Measurements from ENCODE around the gene PPP2R5C. TPM values are rescaled to one million over a fixed set of nuclear protein-coding genes. Genes with fewer than 3 reads are reported as not detected.

Gene PPP2R5C
- total RNA-seq, 4 donors from 2014 or later = 66.2 to 211 (median 116) TPM

DNA sequence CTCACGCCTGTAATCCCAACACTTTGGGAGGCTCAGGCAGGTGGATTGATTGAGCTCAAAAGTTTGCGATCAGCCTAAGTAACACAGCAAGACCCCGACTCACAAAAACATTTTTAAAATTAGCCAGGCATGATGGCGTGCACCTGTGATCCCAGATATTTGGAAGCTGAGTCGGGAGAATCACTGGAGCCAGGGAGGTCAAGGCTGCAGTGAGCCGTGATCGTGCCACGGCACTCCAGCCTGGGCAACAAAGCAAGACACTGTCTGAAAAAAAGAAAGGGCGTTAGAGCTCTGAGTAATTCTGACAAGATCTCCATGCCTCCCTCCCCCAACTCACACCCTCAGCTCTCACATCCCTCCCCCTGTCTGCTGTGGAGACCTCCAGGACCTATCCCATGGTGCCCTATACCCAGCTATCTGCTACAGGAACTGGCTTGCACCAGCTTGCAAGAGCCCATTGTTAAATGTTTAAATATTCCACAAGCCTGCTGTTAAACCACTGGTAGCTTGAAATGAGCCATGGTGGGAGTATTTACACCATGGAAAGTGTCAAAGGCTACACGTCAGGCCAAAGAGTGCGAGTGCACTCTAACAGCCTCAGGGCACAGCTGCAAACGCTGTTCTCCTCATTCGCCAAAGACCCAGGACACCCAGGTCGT, 35.1 kb upstream of the PPP2R5C start:
- 79 to 96% methylated on average over 9 to 14 of the region's 14 CpGs for WGBS, 2 donors (ENCODE audit: low coverage in 1 of 2)
- intact Hi-C loops (cut with DNase I; ENCODE audit: low total_unique reads) = no loop called here

GRCh38 chr14:101726954-101727302, 34.6 kb upstream of the PPP2R5C start:
- Histone ChIP-seq H3K4me3 (no peak overlapping the region), H3K27me3 (no peaks in the 10 kb centered on the region), H3K4me1 (peaks cover 10 to 18% (median 16%) of the 10 kb centered on the region in 4 donors), H3K27ac (no peak overlapping the region), H3K36me3 (no peaks in the 10 kb centered on the region), H3K9me3 (no peaks in the 10 kb centered on the region)
- intact Hi-C loops (cut with DNase I; ENCODE audit: low total_unique reads) = no loop called here
- in situ Hi-C loops (cut with MboI; ENCODE audit: low pct_ligation_motif_present in 1 of 4, low pct_unique_long_range_greater_than_20kb in 1 of 4, low sequenced_read_pairs in 3 of 4) = no loop called here
- 84 to 89% methylated on average over 5 to 8 of the region's 8 CpGs for WGBS, 2 donors (ENCODE audit: low coverage in 1 of 2)
- TF ChIP-seq EP300 (IDR thresholded peaks at IDR 0.05; ENCODE audit: low read depth) = no peak
- no peak for TF ChIP-seq POLR2AphosphoS5 (IDR thresholded peaks at IDR 0.05)
- no peak for TF ChIP-seq POLR2A (IDR thresholded peaks at IDR 0.05)
- TF ChIP-seq CTCF (IDR thresholded peaks at IDR 0.05) = no peak
- DNase-seq = no peak

More for the DNA sequence above, 35.1 kb upstream of the PPP2R5C start:
- no peak overlapping the region for H3K4me3 ChIP-seq
- DNase-seq = no peak
- H3K27ac ChIP-seq = no peak overlapping the region
- no peaks in the 10 kb centered on the region for H3K36me3 ChIP-seq
- TF ChIP-seq EP300 (IDR thresholded peaks at IDR 0.05; ENCODE audit: low read depth) (no peak), POLR2AphosphoS5 (IDR thresholded peaks at IDR 0.05) (no peak), POLR2A (IDR thresholded peaks at IDR 0.05) (no peak), CTCF (IDR thresholded peaks at IDR 0.05) (no peak)
- peaks cover 5 to 18% (median 15%) of the 10 kb centered on the region in 4 donors for H3K4me1 ChIP-seq
- in situ Hi-C loops (cut with MboI; ENCODE audit: low pct_ligation_motif_present in 1 of 4, low pct_unique_long_range_greater_than_20kb in 1 of 4, low sequenced_read_pairs in 3 of 4) = no loop called here
- no peaks in the 10 kb centered on the region for H3K9me3 ChIP-seq
- H3K27me3 ChIP-seq = no peaks in the 10 kb centered on the region

- Histone ChIP-seq H3K27me3 (no peaks in the 10 kb centered on the region), H3K27ac (no peak overlapping the region), H3K4me3 (no peak overlapping the region), H3K9me3 (no peaks in the 10 kb centered on the region), H3K36me3 (no peaks in the 10 kb centered on the region), H3K4me1 (peaks cover 10 to 21% (median 18%) of the 10 kb centered on the region in 4 donors)
- intact Hi-C loops (cut with DNase I; ENCODE audit: low total_unique reads) = no loop called here
- 60 to 80% methylated on average over 4 to 7 of the region's 7 CpGs for WGBS, 2 donors (ENCODE audit: low coverage in 1 of 2)
- TF ChIP-seq CTCF (IDR thresholded peaks at IDR 0.05) (no peak), EP300 (IDR thresholded peaks at IDR 0.05; ENCODE audit: low read depth) (no peak)
- no peak for DNase-seq
- in situ Hi-C loops (cut with MboI; ENCODE audit: low pct_ligation_motif_present in 1 of 4, low pct_unique_long_range_greater_than_20kb in 1 of 4, low sequenced_read_pairs in 3 of 4) = no loop called here
These were observed 33.7 kb upstream of the PPP2R5C start for GRCh38 chr14:101727611-101728366.

- DNase-seq = no peak
- intact Hi-C loops (cut with DNase I; ENCODE audit: low total_unique reads) = no loop called here
- TF ChIP-seq POLR2AphosphoS5 (IDR thresholded peaks at IDR 0.05) (no peak), EP300 (IDR thresholded peaks at IDR 0.05; ENCODE audit: low read depth) (no peak), CTCF (IDR thresholded peaks at IDR 0.05) (no peak), POLR2A (IDR thresholded peaks at IDR 0.05) (no peak)
- peaks cover 10 to 21% (median 18%) of the 10 kb centered on the region in 4 donors for H3K4me1 ChIP-seq
- in situ Hi-C loops (cut with MboI; ENCODE audit: low pct_ligation_motif_present in 1 of 4, low pct_unique_long_range_greater_than_20kb in 1 of 4, low sequenced_read_pairs in 3 of 4) = no loop called here
- H3K4me3 ChIP-seq = no peak overlapping the region
- no peaks in the 10 kb centered on the region for H3K36me3 ChIP-seq
- no peak overlapping the region for H3K27ac ChIP-seq
- H3K9me3 ChIP-seq = no peaks in the 10 kb centered on the region
- no peaks in the 10 kb centered on the region for H3K27me3 ChIP-seq
- WGBS, 2 donors (ENCODE audit: low coverage in 1 of 2) = 81 to 88% methylated on average over 5 to 10 of the region's 10 CpGs
These were observed 33.2 kb upstream of the PPP2R5C start for GRCh38 chr14:101728367-101728742.

All from transverse colon (tissue), 4 donors.